ENCODE data around the gene SPATS2L. TPM values are rescaled to one million over a fixed set of nuclear protein-coding genes. Genes with fewer than 3 reads are reported as not detected.

The SPATS2L gene
- total and polyA plus RNA-seq, 2 of the 13 experiments (the other 11 are each of a cell fraction or from before 2014, with no cell fraction given) = 154 to 212 TPM

- Histone ChIP-seq H3K27me3 (ENCODE audit: control insufficient read depth in 1 of 2, insufficient read depth in 2 of 2, low read length in 2 of 2) (peaks cover 0 to 8% of the 10 kb centered on the region in 2 experiments; a peak in 1 of 5 replicates), H3K36me3 (replicated peaks in 1 of 2; ENCODE audit: control insufficient read depth in 1 of 2, insufficient read depth in 2 of 2, low read length in 2 of 2) (no peaks in the 10 kb centered on the region), H3K4me2 (ENCODE audit: low read depth, low read length) (peak within 1 kb of the TSS; percentile 90), H4K20me1 (ENCODE audit: insufficient read depth, low read length) (no peaks in the 10 kb centered on the region), H3K9ac (ENCODE audit: insufficient read depth, low read depth, low read length) (peak within 1 kb of the TSS; percentile 85), H3K4me3 (replicated peaks in 1 of 3; ENCODE audit: insufficient read depth in 1 of 3, low read depth in 2 of 3, low read length in 3 of 3) (peak within 1 kb of the TSS; percentile 89 to 98 (median 94)), H3K27ac (ENCODE audit: extremely low read length, insufficient read depth, low read length) (peak within 1 kb of the TSS; percentile 69), H3K79me2 (ENCODE audit: insufficient read depth, low read length) (peaks cover 4% of the 10 kb centered on the region), H3K9me3 (ENCODE audit: low read length) (no peaks in the 10 kb centered on the region), H3K4me1 (ENCODE audit: insufficient read depth, low read length) (peaks cover 23% of the 10 kb centered on the region), H2AFZ (ENCODE audit: low read length) (peak within 1 kb of the TSS; percentile 97)
- intact Hi-C loops (cut with micrococcal nuclease; ENCODE audit: unreplicated experiment) (loop anchor here (2.0 kb wide), 2 partner anchors 27 to 537 kb away; no protein-coding TSS in a partner anchor), in situ Hi-C loops (cut with HindIII; ENCODE audit: extremely low pct_ligation_motif_present, low pct_unique_long_range_greater_than_20kb) (no loop called here)
- FAIRE-seq = no peak
- BruUV-seq (replicated peaks) = no TSS peak
- peak; percentile 96 for ATAC-seq
- ChIA-PET POLR2A (interaction anchor here (0.5 to 1.6 kb wide), 11 partner anchors 13 to 941 kb away, joined by 3 to 9 read pairs (median 3); partner anchors contain the start of genes AOX1 and SPATS2L), CTCF (ENCODE audit: low intra/inter-chr PET ratio, low total read pairs) (interaction anchor here (1.2 to 2.1 kb wide), 3 partner anchors 26 to 536 kb away, joined by 5 to 9 read pairs (median 8); no protein-coding TSS in a partner anchor)
- DNase-seq (ENCODE audit: low spot score) = peak; percentile 84
- under 1% methylated on average over 41 of the region's 78 CpGs for WGBS (ENCODE audit: low lambda C conversion rate)
- peak; percentile 93 for TF ChIP-seq CTCF (CRISPR knock-in tag; IDR thresholded peaks at IDR 0.05)
- TF ChIP-seq SP2 (CRISPR knock-in tag; IDR thresholded peaks at IDR 0.05) = peak; percentile 56; the same call in 1 of the 2 replicates
- TF ChIP-seq ZNF317 (CRISPR knock-in tag; IDR thresholded peaks at IDR 0.05) = no peak
- peak; percentile 97 for TF ChIP-seq SMAD1 (CRISPR knock-in tag; IDR thresholded peaks at IDR 0.05; ENCODE audit: borderline replicate concordance, low read depth)
- 0 out of 2 replicates have a peak, but pooled peaks have one; percentile 40 for TF ChIP-seq ZMYM3 (CRISPR knock-in tag; IDR thresholded peaks at IDR 0.05)
- no peak for TF ChIP-seq ZBTB8A (CRISPR knock-in tag; IDR thresholded peaks at IDR 0.05; ENCODE audit: borderline replicate concordance, low read depth)
- no peak for TF ChIP-seq ZFP36 (IDR thresholded peaks at IDR 0.05; ENCODE audit: borderline replicate concordance, low read depth, low read length, partially characterized antibody)
- TF ChIP-seq MTF2 (CRISPR knock-in tag; IDR thresholded peaks at IDR 0.05; ENCODE audit: borderline replicate concordance) = peak; percentile 95; the same call in 1 of the 2 replicates
- peak; percentile 91; the same call in 1 of the 2 replicates for TF ChIP-seq ZNF556 (CRISPR knock-in tag; IDR thresholded peaks at IDR 0.05; ENCODE audit: borderline replicate concordance)
- no peak for TF ChIP-seq ZNF446 (CRISPR knock-in tag; IDR thresholded peaks at IDR 0.05)
- 0 out of 2 replicates have a peak, but pooled peaks have one; percentile 59 for TF ChIP-seq ZNF329 (CRISPR knock-in tag; IDR thresholded peaks at IDR 0.05; ENCODE audit: low read depth)
- no peak for TF ChIP-seq NFYB (CRISPR knock-in tag; IDR thresholded peaks at IDR 0.05)
- TF ChIP-seq NCOA2 (CRISPR knock-in tag; IDR thresholded peaks at IDR 0.05) = peak; percentile 19; the same call in 1 of the 2 replicates
- TF ChIP-seq CC2D1A (CRISPR knock-in tag; IDR thresholded peaks at IDR 0.05) = no peak
- peak; percentile 90; the same call in 1 of the 2 replicates for TF ChIP-seq DNMT1 (CRISPR knock-in tag; IDR thresholded peaks at IDR 0.05)
- peak; percentile 45 for TF ChIP-seq PTBP1 (IDR thresholded peaks at IDR 0.05; ENCODE audit: low read depth, low read length, poor library complexity, severe bottlenecking)
- peak; percentile 79; the same call in 1 of the 2 replicates for TF ChIP-seq MYC (CRISPR knock-in tag; IDR thresholded peaks at IDR 0.05; ENCODE audit: borderline replicate concordance)
- 0 out of 2 replicates have a peak, but pooled peaks have one; percentile 10 for TF ChIP-seq HOXA9 (CRISPR knock-in tag; IDR thresholded peaks at IDR 0.05; ENCODE audit: borderline replicate concordance)
- TF ChIP-seq FOSL2 (CRISPR knock-in tag; IDR thresholded peaks at IDR 0.05) = no peak
- TF ChIP-seq PLRG1 (conservative IDR thresholded peaks at IDR 0.05) = no peak
- no peak for TF ChIP-seq ZBTB37 (CRISPR knock-in tag; IDR thresholded peaks at IDR 0.05)
These were observed 203.3 kb downstream of the SPATS2L start, which contains the start of gene KCTD18 for GRCh38 chr2:200509612-200510433. Gene KCTD18 (minus strand): TSS chr2:200510068. CDS start chr2:200507016, 3,052 bp downstream.
